ENCODE measurements around the gene SHQ1. TPM values are rescaled to one million over a fixed set of nuclear protein-coding genes. Genes with fewer than 3 reads are reported as not detected.

The SHQ1 gene
- total RNA-seq, 1 donor from 2014 or later = 18.8 TPM

GRCh38 chr3:72816862-72817355 is 31.3 kb downstream of the SHQ1 start:
- DNase-seq = no peak
- intact Hi-C loops (cut with micrococcal nuclease) = loop anchor here (10.0 kb wide), 2 partner anchors 862 to 942 kb away; no protein-coding TSS in a partner anchor
- Histone ChIP-seq H3K36me3 (peaks cover 14% of the 10 kb centered on the region), H3K27ac (replicated peaks) (no peak overlapping the region), H3K4me1 (peaks cover 36% of the 10 kb centered on the region), H3K27me3 (ENCODE audit: low read depth) (no peaks in the 10 kb centered on the region), H3K4me3 (no peak overlapping the region), H3K9me3 (replicated peaks) (no peaks in the 10 kb centered on the region)
- TF ChIP-seq CTCF (IDR thresholded peaks at IDR 0.05; ENCODE audit: borderline replicate concordance) = no peak

- no peak overlapping the region for H3K27ac ChIP-seq (replicated peaks)
- H3K9me3 ChIP-seq (replicated peaks) = no peaks in the 10 kb centered on the region
- peaks cover 18% of the 10 kb centered on the region for H3K36me3 ChIP-seq
- no peak for TF ChIP-seq CTCF (IDR thresholded peaks at IDR 0.05; ENCODE audit: borderline replicate concordance)
- intact Hi-C loops (cut with micrococcal nuclease) = loop anchor here (10.0 kb wide), 2 partner anchors 860 to 940 kb away; no protein-coding TSS in a partner anchor
- H3K4me1 ChIP-seq = peaks cover 23% of the 10 kb centered on the region
- DNase-seq = no peak
- no peaks in the 10 kb centered on the region for H3K27me3 ChIP-seq (ENCODE audit: low read depth)
- no peak overlapping the region for H3K4me3 ChIP-seq
These were observed 33.9 kb downstream of the SHQ1 start for GRCh38 chr3:72814308-72814707.

GRCh38 chr3:72812201-72812600 is 36.0 kb downstream of the SHQ1 start:
- intact Hi-C loops (cut with micrococcal nuclease) = loop anchor here (10.0 kb wide), 2 partner anchors 857 to 937 kb away; no protein-coding TSS in a partner anchor
- Histone ChIP-seq H3K27me3 (ENCODE audit: low read depth) (no peaks in the 10 kb centered on the region), H3K4me3 (no peak overlapping the region), H3K4me1 (peaks cover 18% of the 10 kb centered on the region), H3K27ac (replicated peaks) (no peak overlapping the region), H3K9me3 (replicated peaks) (no peaks in the 10 kb centered on the region), H3K36me3 (peaks cover 22% of the 10 kb centered on the region)
- no peak for DNase-seq
- TF ChIP-seq CTCF (IDR thresholded peaks at IDR 0.05; ENCODE audit: borderline replicate concordance) = no peak

GRCh38 chr3:72811571-72811970 is 36.7 kb downstream of the SHQ1 start:
- DNase-seq = no peak
- Histone ChIP-seq H3K9me3 (replicated peaks) (no peaks in the 10 kb centered on the region), H3K4me1 (peaks cover 18% of the 10 kb centered on the region), H3K27ac (replicated peaks) (no peak overlapping the region), H3K27me3 (ENCODE audit: low read depth) (no peaks in the 10 kb centered on the region), H3K4me3 (no peak overlapping the region), H3K36me3 (peaks cover 17% of the 10 kb centered on the region)
- no peak for TF ChIP-seq CTCF (IDR thresholded peaks at IDR 0.05; ENCODE audit: borderline replicate concordance)
- intact Hi-C loops (cut with micrococcal nuclease) = loop anchor here (10.0 kb wide), 2 partner anchors 857 to 937 kb away; no protein-coding TSS in a partner anchor

GRCh38 chr3:72810659-72811434 is 37.4 kb downstream of the SHQ1 start:
- Histone ChIP-seq H3K4me1 (peaks cover 25% of the 10 kb centered on the region), H3K27me3 (ENCODE audit: low read depth) (no peaks in the 10 kb centered on the region), H3K4me3 (no peak overlapping the region), H3K36me3 (peaks cover 16% of the 10 kb centered on the region), H3K9me3 (replicated peaks) (no peaks in the 10 kb centered on the region), H3K27ac (replicated peaks) (no peak overlapping the region)
- DNase-seq = no peak
- intact Hi-C loops (cut with micrococcal nuclease) = loop anchor here (10.0 kb wide), 2 partner anchors 856 to 936 kb away; no protein-coding TSS in a partner anchor
- no peak for TF ChIP-seq CTCF (IDR thresholded peaks at IDR 0.05; ENCODE audit: borderline replicate concordance)

All from left ventricle myocardium inferior (tissue), 1 donor.